ENCODE measurements around the gene ADIRF. TPM values are rescaled to one million over a fixed set of nuclear protein-coding genes. Genes with fewer than 3 reads are reported as not detected.
"Not testable (repeated sequence)": the region's sequence is repeated elsewhere in the genome, so short reads cannot be mapped to it uniquely, and the experiment has no call there.

The ADIRF gene
- total RNA-seq, 6 experiments from 2014 or later: 68.5 to 169 (median 145) TPM

DNA sequence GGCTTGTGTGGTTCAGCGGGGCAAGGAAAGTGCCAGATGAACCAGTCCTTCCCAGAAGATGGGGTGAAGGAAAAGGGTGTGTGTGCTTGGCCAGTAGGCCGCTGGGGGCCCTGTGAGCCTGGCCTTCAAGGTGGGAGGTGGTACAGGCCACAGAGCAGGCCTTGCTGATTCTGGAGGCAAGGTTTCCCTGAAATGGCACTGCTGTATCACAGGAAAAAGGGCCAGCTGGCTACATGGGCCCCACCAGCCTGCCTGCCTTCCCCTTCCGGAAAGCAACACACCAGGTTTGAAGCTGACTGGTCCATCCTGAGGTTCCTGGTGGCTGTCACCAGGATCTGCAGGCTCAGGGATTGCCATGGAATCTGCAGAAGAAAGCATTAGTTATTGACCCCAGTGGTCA is 23.4 kb upstream of the ADIRF start:
- Mint-ChIP-seq H3K9me3 (no peaks in the 10 kb centered on the region), H3K36me3 (ENCODE audit: low read depth) (0 out of 2 replicates have a peak, but pooled peaks cover 4% of the 10 kb centered on the region), H3K4me1 (ENCODE audit: low read depth) (peaks cover 8% of the 10 kb centered on the region), H3K4me3 (no peak overlapping the region), H3K27me3 (ENCODE audit: insufficient read depth) (peaks cover 14% of the 10 kb centered on the region), H3K27ac (no peak overlapping the region)
- TF ChIP-seq, protein P1, sequence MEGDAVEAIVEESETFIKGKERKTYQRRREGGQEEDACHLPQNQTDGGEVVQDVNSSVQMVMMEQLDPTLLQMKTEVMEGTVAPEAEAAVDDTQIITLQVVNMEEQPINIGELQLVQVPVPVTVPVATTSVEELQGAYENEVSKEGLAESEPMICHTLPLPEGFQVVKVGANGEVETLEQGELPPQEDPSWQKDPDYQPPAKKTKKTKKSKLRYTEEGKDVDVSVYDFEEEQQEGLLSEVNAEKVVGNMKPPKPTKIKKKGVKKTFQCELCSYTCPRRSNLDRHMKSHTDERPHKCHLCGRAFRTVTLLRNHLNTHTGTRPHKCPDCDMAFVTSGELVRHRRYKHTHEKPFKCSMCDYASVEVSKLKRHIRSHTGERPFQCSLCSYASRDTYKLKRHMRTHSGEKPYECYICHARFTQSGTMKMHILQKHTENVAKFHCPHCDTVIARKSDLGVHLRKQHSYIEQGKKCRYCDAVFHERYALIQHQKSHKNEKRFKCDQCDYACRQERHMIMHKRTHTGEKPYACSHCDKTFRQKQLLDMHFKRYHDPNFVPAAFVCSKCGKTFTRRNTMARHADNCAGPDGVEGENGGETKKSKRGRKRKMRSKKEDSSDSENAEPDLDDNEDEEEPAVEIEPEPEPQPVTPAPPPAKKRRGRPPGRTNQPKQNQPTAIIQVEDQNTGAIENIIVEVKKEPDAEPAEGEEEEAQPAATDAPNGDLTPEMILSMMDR (IDR thresholded peaks at IDR 0.05): no peak
- DNase-seq: no peak

DNA sequence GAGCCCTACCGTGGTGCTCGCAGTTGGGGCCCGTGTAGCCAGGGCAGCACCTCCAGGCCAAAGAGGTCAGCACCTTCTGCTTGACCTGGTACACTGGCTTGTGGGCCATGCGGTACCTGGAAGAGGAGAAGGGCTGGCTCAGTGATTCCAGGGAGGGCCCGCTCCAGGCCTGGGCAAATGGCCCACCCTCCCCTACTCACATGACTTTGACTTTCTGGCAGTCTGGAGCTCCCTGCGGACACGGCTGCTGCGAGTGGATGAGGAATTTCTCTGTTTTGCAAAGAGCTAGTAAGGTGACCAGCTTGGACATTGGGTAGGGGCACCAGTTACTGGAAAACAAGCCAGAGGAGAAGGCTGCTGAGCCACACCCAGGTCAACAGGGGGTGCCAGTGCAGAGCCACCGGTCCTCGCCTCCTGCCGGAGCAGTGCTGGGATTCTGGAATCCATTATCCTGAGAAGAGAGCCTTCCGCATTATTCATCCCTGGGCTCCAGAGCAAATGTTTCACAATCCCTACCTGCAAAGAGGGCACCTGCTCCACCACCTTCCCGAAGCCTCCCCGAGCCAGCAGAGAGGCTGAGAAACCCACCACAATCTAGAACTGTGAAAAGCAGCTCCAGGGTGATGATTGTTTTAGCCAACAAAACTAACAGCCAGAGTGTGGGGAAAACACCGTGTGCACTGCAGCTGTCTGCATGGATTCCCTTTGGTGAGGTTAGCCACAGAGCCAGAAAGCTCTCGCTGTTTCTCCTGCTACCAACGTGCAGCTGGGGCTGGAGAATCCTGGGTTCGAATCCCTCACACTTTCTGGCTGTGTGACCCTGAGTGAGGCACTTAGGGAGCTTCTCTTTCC is 22.7 kb upstream of the ADIRF start:
- Mint-ChIP-seq H3K27ac (no peak overlapping the region), H3K36me3 (ENCODE audit: low read depth) (0 out of 2 replicates have a peak, but pooled peaks cover 4% of the 10 kb centered on the region), H3K9me3 (no peaks in the 10 kb centered on the region), H3K27me3 (ENCODE audit: insufficient read depth) (peaks cover 14% of the 10 kb centered on the region), H3K4me1 (ENCODE audit: low read depth) (peaks cover 8% of the 10 kb centered on the region), H3K4me3 (no peak overlapping the region)
- TF ChIP-seq, protein P1 (IDR thresholded peaks at IDR 0.05): peak; percentile 58
- DNase-seq: peak; percentile 34

DNA sequence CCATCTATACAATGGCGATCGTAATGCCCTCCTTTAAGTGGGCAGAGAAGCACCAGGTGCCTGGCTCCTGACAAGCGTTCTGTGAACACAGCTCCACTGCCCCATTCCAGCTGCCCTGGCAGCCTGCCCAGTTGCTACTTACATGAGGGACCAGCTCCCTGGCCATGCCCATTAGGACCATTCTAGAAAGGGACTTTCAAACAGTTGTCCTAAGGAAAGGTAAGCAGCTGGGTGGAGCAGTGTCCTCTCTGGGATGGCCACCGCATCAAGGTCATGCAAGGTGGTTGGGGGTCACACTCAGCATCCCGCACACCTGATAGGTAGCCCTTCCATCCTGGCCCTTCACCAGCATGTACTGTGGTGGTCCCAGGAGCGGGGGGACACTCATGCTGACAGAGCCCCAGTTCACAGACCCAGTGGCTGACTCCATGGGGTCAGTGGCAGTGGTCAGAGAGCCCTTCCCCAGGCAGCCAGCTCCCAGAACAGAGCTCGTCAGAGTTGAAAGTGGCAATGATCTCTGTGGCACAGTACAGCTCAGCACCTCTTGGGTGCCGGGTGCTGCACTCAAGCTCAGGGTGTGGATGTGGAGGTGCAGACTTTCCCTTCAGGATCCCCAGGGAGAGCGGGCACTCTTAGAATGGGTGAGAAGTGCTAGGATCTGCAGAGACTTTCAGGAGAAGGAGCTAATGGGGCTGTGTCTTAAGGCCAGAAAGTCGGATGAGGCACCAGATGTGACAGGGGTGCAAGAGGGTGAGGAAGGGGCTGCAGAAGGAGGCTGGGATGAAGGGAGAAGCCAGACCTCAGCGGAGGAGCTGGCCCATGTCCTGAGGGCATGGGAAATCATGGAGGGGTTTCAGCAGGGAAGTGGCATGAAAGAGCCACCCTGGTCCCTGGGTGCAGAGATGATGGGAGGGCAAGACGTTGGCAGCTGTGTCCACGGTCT is 21.8 kb upstream of the ADIRF start:
- peaks cover 14% of the 10 kb centered on the region for H3K27me3 Mint-ChIP-seq (ENCODE audit: insufficient read depth)
- H3K4me3 Mint-ChIP-seq: no peak overlapping the region
- 0 out of 2 replicates have a peak, but pooled peaks cover 4% of the 10 kb centered on the region for H3K36me3 Mint-ChIP-seq (ENCODE audit: low read depth)
- no peak overlapping the region for H3K27ac Mint-ChIP-seq
- no peak for DNase-seq
- H3K4me1 Mint-ChIP-seq (ENCODE audit: low read depth): peaks cover 8% of the 10 kb centered on the region
- H3K9me3 Mint-ChIP-seq: peaks cover under 1% of the 10 kb centered on the region; the same call in 1 of the 2 replicates
- TF ChIP-seq, protein P1 (IDR thresholded peaks at IDR 0.05): no peak

DNA sequence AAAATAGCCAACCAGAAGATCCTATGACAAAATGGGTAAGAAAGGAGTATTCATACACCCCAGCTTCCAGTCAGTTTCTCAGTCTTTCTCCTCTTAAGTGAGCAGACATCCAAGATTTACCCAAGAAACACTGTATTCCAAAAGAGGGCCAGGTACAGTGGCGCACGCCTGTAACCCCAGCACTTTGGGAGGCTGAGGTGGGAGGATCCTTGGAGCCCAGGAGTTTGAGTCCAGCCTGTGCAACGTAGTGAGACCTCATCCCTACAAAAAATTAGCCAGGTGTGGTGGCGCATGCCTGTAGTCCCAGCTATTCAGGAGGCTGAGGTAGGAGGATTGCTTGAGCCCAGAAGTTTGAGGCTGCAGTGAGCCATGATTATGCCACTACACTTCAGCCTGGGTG is 20.5 kb upstream of the ADIRF start:
- H3K4me1 Mint-ChIP-seq (ENCODE audit: low read depth); DNase-seq; H3K4me3 Mint-ChIP-seq; H3K27ac Mint-ChIP-seq: not testable (repeated sequence)
- Mint-ChIP-seq H3K27me3 (ENCODE audit: insufficient read depth) (peaks cover 12% of the 10 kb centered on the region), H3K9me3 (peaks cover 14% of the 10 kb centered on the region), H3K36me3 (ENCODE audit: low read depth) (peaks cover 17% of the 10 kb centered on the region)

DNA sequence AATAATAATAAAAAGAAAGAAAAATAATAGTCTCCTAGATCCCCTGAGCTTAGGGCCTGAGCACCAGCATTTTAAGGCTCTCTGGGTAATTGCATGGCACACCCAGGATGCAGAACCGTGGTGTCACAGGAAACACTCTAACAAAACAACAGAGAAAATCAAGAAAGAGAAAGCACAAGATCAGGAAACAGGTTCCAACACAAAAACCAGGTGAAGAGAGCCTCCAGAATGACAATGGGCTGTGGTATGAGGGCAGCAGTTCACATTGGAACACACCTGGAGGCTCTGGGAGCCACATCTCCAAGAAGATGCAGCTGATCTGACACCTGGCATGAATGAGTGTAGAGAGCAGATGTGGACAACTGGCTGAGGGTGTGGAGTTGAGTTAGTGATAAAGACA is 17.9 kb upstream of the ADIRF start:
- Mint-ChIP-seq H3K36me3 (ENCODE audit: low read depth) (peaks cover 14% of the 10 kb centered on the region), H3K27me3 (ENCODE audit: insufficient read depth) (peaks cover 12% of the 10 kb centered on the region), H3K27ac (no peak overlapping the region), H3K4me3 (no peak overlapping the region), H3K4me1 (ENCODE audit: low read depth) (peaks cover 14% of the 10 kb centered on the region; the same call in 1 of the 2 replicates), H3K9me3 (peaks cover 16% of the 10 kb centered on the region)
- DNase-seq: no peak
- TF ChIP-seq, protein P1 (IDR thresholded peaks at IDR 0.05): no peak
